PC-3 (cell line): Measurements from ENCODE around the gene NCF4. TPM values are rescaled to one million over a fixed set of nuclear protein-coding genes. Genes with fewer than 3 reads are reported as not detected.

Experiments
- ATAC-seq: fragments of 200-7000 bp; cut with Tn5 transposase; 2 replicates; pipeline ENCODE4 v1.9.1; 2020; ENCODE audit warnings: mild to moderate bottlenecking, moderate library complexity
- BruUV-seq: library from RNA; stranded (reverse); fragments of 400-500 nt; replicated peaks from 2 replicates; lab custom pipeline; 2021; lab: Mats Ljungman, UMichigan
- CTCF ChIA-PET: fragments of 300-600 bp; sonication (Branson Sonifier 250); formaldehyde crosslinking; loops from one replicate; lab custom pipeline; 2022; ENCODE audit warnings: antibody characterized with exemption; lab: Charles Lee
- POLR2A ChIA-PET: fragments of 300-600 bp; sonication (Branson Sonifier 250); formaldehyde crosslinking; loops from one replicate; lab custom pipeline; 2022; ENCODE audit warnings: antibody characterized with exemption; ENCODE audit not compliant: unreplicated experiment; lab: Charles Lee
- DNase-seq: peaks from one replicate; pipeline ENCODE4 v3.0.0-alpha.2; 2015
- H2AFZ ChIP-seq: fragments of 300-600 bp; sonication (generic); 2 replicates; pipeline ENCODE4 v1.6.0; 2016; ENCODE audit warnings: antibody characterized with exemption, low read length
- H3F3A ChIP-seq: fragments of 300-600 bp; sonication (generic); one replicate; pipeline ENCODE4 v1.6.0; 2017; ENCODE audit warnings: antibody characterized with exemption, low read length, control low read depth, mild to moderate bottlenecking; ENCODE audit not compliant: unreplicated experiment
- H3K27ac ChIP-seq: fragments of 300-600 bp; sonication (generic); 2 replicates; pipeline ENCODE4 v1.5.1; 2016; ENCODE audit warnings: mild to moderate bottlenecking, low read length
- H3K27me3 ChIP-seq: fragments of 300-600 bp; sonication (generic); 2 replicates; pipeline ENCODE4 v1.6.1; 2016; ENCODE audit warnings: low read length, mixed read lengths
- H3K36me3 ChIP-seq: fragments of 300-600 bp; sonication (generic); 2 replicates; pipeline ENCODE4 v1.6.1; 2016; ENCODE audit warnings: low read depth, mixed run types, low read length, mixed read lengths
- H3K4me1 ChIP-seq: fragments of 300-600 bp; sonication (generic); 2 replicates; pipeline ENCODE4 v1.5.1; 2016; ENCODE audit warnings: low read length; ENCODE audit not compliant: insufficient read depth
- H3K4me2 ChIP-seq: fragments of 300-600 bp; sonication (generic); 2 replicates; pipeline ENCODE4 v1.6.0; 2016; ENCODE audit warnings: low read length
- H3K4me3 ChIP-seq: fragments of 300-600 bp; sonication (generic); 2 replicates; pipeline ENCODE4 v1.5.1; 2016; ENCODE audit warnings: mild to moderate bottlenecking, low read length, mixed read lengths
- H3K79me2 ChIP-seq: fragments of 300-600 bp; sonication (generic); 2 replicates; pipeline ENCODE4 v1.6.1; 2017; ENCODE audit warnings: low read length, mixed read lengths
- H3K9ac ChIP-seq: fragments of 300-600 bp; sonication (generic); 2 replicates; pipeline ENCODE4 v1.6.0; 2016; ENCODE audit warnings: mild to moderate bottlenecking, low read length
- H3K9me2 ChIP-seq: fragments of 300-600 bp; sonication (generic); replicated peaks from 2 replicates; pipeline ENCODE4 v1.6.1; 2016; ENCODE audit warnings: mixed run types, low read length, mixed read lengths
- H3K9me3 ChIP-seq: fragments of 300-600 bp; sonication (generic); 2 replicates; pipeline ENCODE4 v1.6.1; 2016; ENCODE audit warnings: low read length, mixed read lengths
- H4K20me1 ChIP-seq: fragments of 300-600 bp; sonication (generic); 2 replicates; pipeline ENCODE4 v1.6.1; 2016; ENCODE audit warnings: low read length, mixed read lengths
- CTCF ChIP-seq: fragments of 300-600 bp; sonication (generic); conservative IDR thresholded peaks from 2 replicates; pipeline ENCODE4 v1.5.1; 2017; ENCODE audit warnings: antibody characterized with exemption, low read depth, mild to moderate bottlenecking, low read length
- EZH2 ChIP-seq: fragments of 300-600 bp; sonication (generic); IDR thresholded peaks from one replicate; pipeline ENCODE4 v1.6.1; 2017; ENCODE audit warnings: antibody characterized with exemption, mild to moderate bottlenecking, low read length; ENCODE audit not compliant: unreplicated experiment
- EZH2phosphoT487 ChIP-seq: fragments of 300-600 bp; sonication (generic); IDR thresholded peaks from 2 replicates; pipeline ENCODE4 v1.6.1; 2018; ENCODE audit warnings: mild to moderate bottlenecking, antibody characterized with exemption, low read length, borderline replicate concordance
- intact Hi-C: fragments of 100-400 bp; cut with micrococcal nuclease; formaldehyde crosslinking; loops from 2 replicates; pipeline ENCODE4 v1.9.0; 2023
- total RNA-seq: library from RNA; depleted of rRNA; stranded (reverse); fragments of >200 nt; gene quantifications from 2 replicates; pipeline ENCODE4 v1.2.3, GENCODE V29; 2014

The NCF4 gene
- total RNA-seq, 1 experiment from 2014 or later = 0.47 TPM

GRCh38 chr22:36921309-36922104, 60.7 kb downstream of the NCF4 start:
- H3K9me2 ChIP-seq = no peaks in the 10 kb centered on the region
- DNase-seq (no peak), ATAC-seq (no peak)
- TF ChIP-seq EZH2phosphoT487 (no peak), EZH2 (no peak), CTCF (no peak)
- no TSS peak for BruUV-seq
- no peaks in the 10 kb centered on the region for H3K4me1 ChIP-seq
- no peak overlapping the region for H3K4me2 ChIP-seq
- intact Hi-C loops = no loop called here
- peaks cover 11% of the 10 kb centered on the region for H3K27me3 ChIP-seq
- no peaks in the 10 kb centered on the region for H4K20me1 ChIP-seq
- no peak overlapping the region for H3K9ac ChIP-seq
- no peaks in the 10 kb centered on the region for H3K9me3 ChIP-seq
- ChIA-PET POLR2A (no interaction called here), CTCF (no interaction called here)
- no peaks in the 10 kb centered on the region for H3K79me2 ChIP-seq
- no peaks in the 10 kb centered on the region for H3K36me3 ChIP-seq
- H2AFZ ChIP-seq = no peak overlapping the region
- H3F3A ChIP-seq = no peaks in the 10 kb centered on the region
- H3K27ac ChIP-seq = no peak overlapping the region
- no peak overlapping the region for H3K4me3 ChIP-seq

- CTCF ChIA-PET = no interaction called here
Measured at GRCh38 chr22:36922105-36922608, 61.4 kb downstream of the NCF4 start.

More at GRCh38 chr22:36922105-36922608, 61.4 kb downstream of the NCF4 start:
- no peaks in the 10 kb centered on the region for H3K36me3 ChIP-seq
- H3K9ac ChIP-seq = no peak overlapping the region
- H2AFZ ChIP-seq = no peak overlapping the region
- H3K4me1 ChIP-seq = no peaks in the 10 kb centered on the region
- no peak overlapping the region for H3K27ac ChIP-seq
- POLR2A ChIA-PET = no interaction called here
- no peak for ATAC-seq
- no peak for TF ChIP-seq EZH2
- no peak for TF ChIP-seq CTCF
- TF ChIP-seq EZH2phosphoT487 = no peak
- H3K4me2 ChIP-seq = no peak overlapping the region
- no TSS peak for BruUV-seq
- H3F3A ChIP-seq = no peaks in the 10 kb centered on the region
- intact Hi-C loops = no loop called here
- H3K79me2 ChIP-seq = no peaks in the 10 kb centered on the region
- no peaks in the 10 kb centered on the region for H4K20me1 ChIP-seq
- no peak for DNase-seq
- H3K9me2 ChIP-seq = no peaks in the 10 kb centered on the region
- H3K4me3 ChIP-seq = no peak overlapping the region
- H3K9me3 ChIP-seq = no peaks in the 10 kb centered on the region
- peaks cover 5% of the 10 kb centered on the region; the same call in 1 of the 2 replicates for H3K27me3 ChIP-seq
